Measurements from ENCODE around the gene TECPR2. TPM values are rescaled to one million over a fixed set of nuclear protein-coding genes. Genes with fewer than 3 reads are reported as not detected.

Gene TECPR2
- total and polyA plus RNA-seq, 10 of the 15 experiments (the other 5 are each of a cell fraction or from before 2014, with no cell fraction given), result 0.15 to 10.0 (median 3.0) TPM

GRCh38 chr14:102544046-102544746, 181.5 kb downstream of the TECPR2 start:
- no peak for TF ChIP-seq IKZF2 (IDR thresholded peaks at IDR 0.05)
- TF ChIP-seq HCFC1 (IDR thresholded peaks at IDR 0.05; ENCODE audit: low read length), result no peak
- no peak for TF ChIP-seq RB1 (IDR thresholded peaks at IDR 0.05; ENCODE audit: borderline replicate concordance)
- TF ChIP-seq CEBPB (IDR thresholded peaks at IDR 0.05; ENCODE audit: borderline replicate concordance in 1 of 2, low read depth in 2 of 2, low read length in 2 of 2), result no peak
- no peak for TF ChIP-seq WRNIP1 (IDR thresholded peaks at IDR 0.05; ENCODE audit: borderline replicate concordance, low read depth, low read length)
- no peak for TF ChIP-seq DPF2 (IDR thresholded peaks at IDR 0.05)
- TF ChIP-seq SRF (IDR thresholded peaks at IDR 0.05; ENCODE audit: low read depth in 2 of 2, low read length in 2 of 2), result no peak
- no peak for TF ChIP-seq PKNOX1 (IDR thresholded peaks at IDR 0.05)
- TF ChIP-seq ZNF207 (IDR thresholded peaks at IDR 0.05; ENCODE audit: borderline replicate concordance), result no peak
- no peak for TF ChIP-seq IRF4 (IDR thresholded peaks at IDR 0.05; ENCODE audit: low read depth, low read length)
- no peak for TF ChIP-seq SIN3A (IDR thresholded peaks at IDR 0.05; ENCODE audit: low read depth, low read length)
- ChIA-PET RAD21 (ENCODE audit: unreplicated experiment) (no interaction called here), POLR2A (no interaction called here), SMC1A (ENCODE audit: uncharacterized antibody, unreplicated experiment) (no interaction called here), CTCF (no interaction called here)
- intact Hi-C loops (cut with micrococcal nuclease; ENCODE audit: unreplicated experiment), result no loop called here
- Histone ChIP-seq H3K9ac (ENCODE audit: control insufficient read depth, insufficient read depth, low read length) (no peak overlapping the region), H3K36me3 (ENCODE audit: control insufficient read depth in 2 of 2, insufficient read depth in 2 of 2, low read length in 1 of 2) (no peaks in the 10 kb centered on the region), H3K27me3 (replicated peaks in 1 of 2; ENCODE audit: control insufficient read depth in 2 of 2, insufficient read depth in 2 of 2, low read length in 1 of 2) (peaks cover 8 to 16% of the 10 kb centered on the region in 2 experiments), H3K4me2 (ENCODE audit: control insufficient read depth, insufficient read depth) (no peak overlapping the region), H3K4me1 (ENCODE audit: control insufficient read depth, insufficient read depth, low read length) (no peaks in the 10 kb centered on the region), H3K79me2 (ENCODE audit: control insufficient read depth, insufficient read depth, low read length) (no peaks in the 10 kb centered on the region), H3K27ac (ENCODE audit: control insufficient read depth, insufficient read depth) (no peak overlapping the region), H2AFZ (ENCODE audit: control insufficient read depth, low read depth, low read length) (no peak overlapping the region), H3K4me3 (no peak overlapping the region), H3K9me3 (replicated peaks; ENCODE audit: control insufficient read depth, insufficient read depth, low read length) (no peaks in the 10 kb centered on the region; the same call in 2 of the 3 replicates), H4K20me1 (ENCODE audit: control insufficient read depth, insufficient read depth) (no peaks in the 10 kb centered on the region; the same call in 1 of the 2 replicates)
- no peak for DNase-seq (ENCODE audit: low read depth, low spot score)
- FAIRE-seq, result no peak
- no TSS peak for BruUV-seq (replicated peaks)
- in situ Hi-C loops (cut with MboI), result no loop called here
- WGBS (ENCODE audit: insufficient coverage, insufficient replicate concordance, low lambda C conversion rate, missing lambda C conversion rate), result 26% methylated on average over 27 of the region's 43 CpGs
- ATAC-seq, result no peak

All from GM12878 (cell line).